Measurements from ENCODE around the gene SDR9C7.
"Not testable (repeated sequence)": the region's sequence is repeated elsewhere in the genome, so short reads cannot be mapped to it uniquely, and the experiment has no call there.

Gene SDR9C7

GRCh38 chr12:56914724-56915123, 19.5 kb downstream of the SDR9C7 start:
- no peak for DNase-seq (ENCODE audit: low spot score)

- no peak for DNase-seq (ENCODE audit: low spot score)
These were observed 20.0 kb downstream of the SDR9C7 start for GRCh38 chr12:56914256-56914655.

GRCh38 chr12:56909403-56909802, 24.8 kb downstream of the SDR9C7 start:
- not testable (repeated sequence) for DNase-seq (ENCODE audit: low spot score)

GRCh38 chr12:56908136-56908535, 26.1 kb downstream of the SDR9C7 start:
- DNase-seq (ENCODE audit: low spot score) = no peak

- no peak for DNase-seq (ENCODE audit: low spot score)
These were observed 28.4 kb downstream of the SDR9C7 start for GRCh38 chr12:56905852-56906251.

GRCh38 chr12:56903374-56903773, 30.8 kb downstream of the SDR9C7 start:
- DNase-seq (ENCODE audit: low spot score) = no peak

- not testable (repeated sequence) for DNase-seq (ENCODE audit: low spot score)
These were observed 32.9 kb downstream of the SDR9C7 start for GRCh38 chr12:56901313-56901712.

GRCh38 chr12:56900583-56900982, 33.6 kb downstream of the SDR9C7 start:
- DNase-seq (ENCODE audit: low spot score) = no peak

- no peak for DNase-seq (ENCODE audit: low spot score)
These were observed 35.3 kb downstream of the SDR9C7 start for GRCh38 chr12:56898938-56899337.

- DNase-seq (ENCODE audit: low spot score) = no peak
These were observed 36.3 kb downstream of the SDR9C7 start for GRCh38 chr12:56897844-56898361.

GRCh38 chr12:56896082-56896481, 38.1 kb downstream of the SDR9C7 start:
- DNase-seq (ENCODE audit: low spot score) = no peak

GRCh38 chr12:56894698-56895368, 39.4 kb downstream of the SDR9C7 start:
- DNase-seq (ENCODE audit: low spot score) = no peak

GRCh38 chr12:56891885-56892284, 42.3 kb downstream of the SDR9C7 start:
- DNase-seq (ENCODE audit: low spot score) = not testable (repeated sequence)

- no peak for DNase-seq (ENCODE audit: low spot score)
These were observed 47.9 kb downstream of the SDR9C7 start for GRCh38 chr12:56886319-56886718.

- no peak for DNase-seq (ENCODE audit: low spot score)
These were observed 48.9 kb downstream of the SDR9C7 start for GRCh38 chr12:56885316-56885715.

GRCh38 chr12:56884421-56884820, 49.8 kb downstream of the SDR9C7 start:
- DNase-seq (ENCODE audit: low spot score) = no peak

- DNase-seq (ENCODE audit: low spot score) = not testable (repeated sequence)
These were observed 51.8 kb downstream of the SDR9C7 start for GRCh38 chr12:56882407-56882806.

GRCh38 chr12:56880125-56880992, 53.8 kb downstream of the SDR9C7 start:
- DNase-seq (ENCODE audit: low spot score) = no peak

- DNase-seq (ENCODE audit: low spot score) = not testable (repeated sequence)
These were observed 54.7 kb downstream of the SDR9C7 start for GRCh38 chr12:56879240-56880124.

- DNase-seq (ENCODE audit: low spot score) = no peak
These were observed 56.2 kb downstream of the SDR9C7 start for GRCh38 chr12:56878010-56878339.

GRCh38 chr12:56877195-56878009, 56.8 kb downstream of the SDR9C7 start:
- no peak for DNase-seq (ENCODE audit: low spot score)

All from LoVo (cell line).